AG09319 (cell line): ENCODE measurements around the gene PGD.

Experiments used
- DNase-seq: peaks from one replicate; pipeline ENCODE4 v3.0.0-alpha.2; 2010; ENCODE audit warnings: low read depth; ENCODE audit errors: extremely low read depth
- TF ChIP-seq, protein P1 (sequence below): IDR thresholded peaks from 2 replicates; pipeline ENCODE4 v1.5.1; 2011; ENCODE audit warnings: low read depth, mild to moderate bottlenecking, inconsistent platforms, low read length, moderate library complexity

PGD gene

DNA sequence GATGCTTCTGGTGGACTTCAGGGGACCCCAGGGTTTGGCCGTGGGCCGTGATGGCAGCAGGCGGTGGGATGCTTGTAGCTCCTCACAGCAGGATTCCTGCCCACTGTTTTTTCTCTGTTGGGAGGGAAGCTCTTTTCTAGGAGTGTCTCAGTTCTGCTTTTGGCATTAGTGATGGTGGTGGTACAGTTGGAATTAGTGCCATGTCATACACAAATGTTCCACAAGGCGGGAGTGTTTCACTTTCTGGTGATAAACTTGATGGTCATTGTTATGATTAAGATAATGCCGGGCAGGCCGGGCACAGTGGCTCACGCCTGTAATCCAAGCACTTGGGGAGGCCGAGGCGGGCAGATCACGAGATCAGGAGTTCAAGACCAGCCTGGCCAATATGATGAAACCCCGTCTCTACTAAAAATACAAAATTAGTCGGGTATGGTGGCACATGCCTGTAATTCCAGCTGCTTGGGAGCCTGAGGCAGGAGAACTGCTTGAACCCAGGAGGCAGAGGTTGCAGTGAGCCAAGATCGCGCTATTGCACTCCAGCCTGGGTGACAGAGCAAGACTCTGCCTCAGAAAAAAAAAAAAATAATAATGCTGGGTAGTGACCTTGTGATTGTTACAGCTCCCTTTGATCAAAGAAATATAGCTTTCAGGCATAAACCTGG, 21.4 kb upstream of the PGD start:
- TF ChIP-seq, protein P1, sequence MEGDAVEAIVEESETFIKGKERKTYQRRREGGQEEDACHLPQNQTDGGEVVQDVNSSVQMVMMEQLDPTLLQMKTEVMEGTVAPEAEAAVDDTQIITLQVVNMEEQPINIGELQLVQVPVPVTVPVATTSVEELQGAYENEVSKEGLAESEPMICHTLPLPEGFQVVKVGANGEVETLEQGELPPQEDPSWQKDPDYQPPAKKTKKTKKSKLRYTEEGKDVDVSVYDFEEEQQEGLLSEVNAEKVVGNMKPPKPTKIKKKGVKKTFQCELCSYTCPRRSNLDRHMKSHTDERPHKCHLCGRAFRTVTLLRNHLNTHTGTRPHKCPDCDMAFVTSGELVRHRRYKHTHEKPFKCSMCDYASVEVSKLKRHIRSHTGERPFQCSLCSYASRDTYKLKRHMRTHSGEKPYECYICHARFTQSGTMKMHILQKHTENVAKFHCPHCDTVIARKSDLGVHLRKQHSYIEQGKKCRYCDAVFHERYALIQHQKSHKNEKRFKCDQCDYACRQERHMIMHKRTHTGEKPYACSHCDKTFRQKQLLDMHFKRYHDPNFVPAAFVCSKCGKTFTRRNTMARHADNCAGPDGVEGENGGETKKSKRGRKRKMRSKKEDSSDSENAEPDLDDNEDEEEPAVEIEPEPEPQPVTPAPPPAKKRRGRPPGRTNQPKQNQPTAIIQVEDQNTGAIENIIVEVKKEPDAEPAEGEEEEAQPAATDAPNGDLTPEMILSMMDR: peak; percentile 73
- peak; percentile 61 for DNase-seq

DNA sequence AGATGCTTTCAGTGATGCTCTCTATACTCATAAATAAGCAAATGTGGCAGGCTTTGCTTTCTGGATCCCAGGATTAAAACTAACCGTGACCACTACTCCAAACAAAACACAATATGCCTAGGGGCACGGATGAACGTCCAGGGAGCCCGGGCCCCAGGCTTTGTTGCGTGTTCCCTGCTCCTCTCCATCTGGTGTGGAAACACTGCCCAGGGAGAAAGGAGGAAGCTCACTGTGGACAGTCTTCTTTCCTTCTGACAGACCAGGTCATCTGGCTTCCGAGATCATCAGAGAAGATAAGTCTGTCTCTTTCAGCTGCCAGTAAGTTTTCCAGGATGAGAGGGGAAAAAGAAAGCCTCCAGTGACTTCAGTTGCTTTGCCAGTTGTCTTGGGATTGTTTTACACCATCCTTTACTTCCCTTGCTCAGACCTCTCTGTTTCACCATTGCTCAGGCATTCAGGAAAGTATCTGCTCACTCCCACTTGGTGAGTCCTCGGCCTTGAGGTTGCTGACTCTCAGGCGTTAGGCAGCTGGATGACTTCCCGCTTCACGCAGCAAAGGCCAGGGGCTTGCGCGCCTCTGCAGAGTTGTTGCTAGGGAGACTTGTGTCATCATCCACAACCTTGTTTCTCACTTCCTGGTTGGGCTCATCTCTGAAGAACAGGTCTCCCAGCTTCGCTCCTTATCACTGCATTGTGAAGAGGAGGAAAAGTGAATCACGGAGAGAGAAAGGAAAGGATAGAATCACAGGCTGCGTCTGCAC, 20.6 kb upstream of the PGD start:
- TF ChIP-seq, protein P1: no peak
- DNase-seq: no peak

GRCh38 chr1:10379101-10379620, 19.7 kb upstream of the PGD start:
- TF ChIP-seq, protein P1: no peak
- DNase-seq: no peak

DNA sequence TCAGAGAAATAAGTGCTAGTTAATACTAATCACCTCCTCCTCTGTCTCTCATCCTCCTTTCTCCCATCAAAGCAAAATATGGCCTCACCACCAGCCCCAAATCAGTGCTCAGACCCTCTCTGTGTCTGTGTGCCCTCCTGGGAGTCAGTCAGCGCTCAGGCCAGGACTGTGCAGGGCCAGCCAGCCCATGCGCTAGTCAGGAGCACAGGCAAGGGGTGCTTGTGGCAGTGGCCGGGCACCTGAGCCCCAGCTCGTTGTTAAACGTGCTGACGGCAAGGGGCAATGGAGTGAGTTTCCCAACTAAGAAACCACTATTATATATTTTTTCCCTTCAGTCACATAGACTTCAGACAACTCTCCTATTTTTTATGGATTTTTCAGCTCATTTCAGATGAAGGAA, 19.2 kb upstream of the PGD start:
- TF ChIP-seq, protein P1: no peak
- no peak for DNase-seq

- peak; percentile 43 for DNase-seq
- TF ChIP-seq, protein P1: no peak
Measured at GRCh38 chr1:10380594-10381275, 18.1 kb upstream of the PGD start.

GRCh38 chr1:10383630-10384029, 15.2 kb upstream of the PGD start:
- no peak for DNase-seq
- TF ChIP-seq, protein P1: no peak

DNA sequence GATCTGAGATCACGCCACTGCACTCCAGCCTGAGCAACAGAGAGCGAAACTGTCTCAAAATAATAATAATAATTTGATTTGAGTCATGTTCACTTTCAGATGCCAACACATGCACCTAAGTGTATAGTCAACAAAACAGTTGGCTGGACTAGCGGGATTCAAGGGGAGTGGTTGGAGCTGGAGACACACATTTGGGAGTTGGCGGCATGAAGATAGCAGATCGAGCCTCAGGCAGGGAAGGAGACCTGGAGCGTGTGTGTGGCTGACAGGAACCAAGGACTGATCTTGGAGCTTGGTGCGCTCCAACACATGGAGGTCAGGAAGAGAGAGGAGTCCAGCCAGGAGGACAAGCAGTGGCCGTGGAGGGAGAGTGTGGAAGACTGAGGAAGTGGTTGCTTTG, 14.6 kb upstream of the PGD start:
- DNase-seq: no peak
- TF ChIP-seq, protein P1: no peak
